OCI-LY7 (cell line): ENCODE data around the gene GAL. TPM values are rescaled to one million over a fixed set of nuclear protein-coding genes. Genes with fewer than 3 reads are reported as not detected.

Experiments
- BruUV-seq: library from RNA; stranded (reverse); fragments of 400-500 nt; replicated peaks from 2 replicates; lab custom pipeline; 2021; lab: Mats Ljungman, UMichigan
- CTCF ChIA-PET: fragments of 300-600 bp; sonication (Branson Sonifier 250); formaldehyde crosslinking; loops from one replicate; lab custom pipeline; 2022; ENCODE audit warnings: antibody characterized with exemption; ENCODE audit not compliant: unreplicated experiment; lab: Charles Lee
- POLR2A ChIA-PET: fragments of 300-600 bp; sonication (Branson Sonifier 250); formaldehyde crosslinking; loops from one replicate; lab custom pipeline; 2022; ENCODE audit warnings: antibody characterized with exemption; lab: Charles Lee
- DNase-seq: peaks from one replicate; pipeline ENCODE4 v3.0.0-alpha.2; 2015; ENCODE audit warnings: low spot score
- H2AFZ ChIP-seq: fragments of 200-600 bp; sonication (generic), shearing (Covaris generic); 2 replicates; pipeline ENCODE4 v1.6.1; 2014; ENCODE audit warnings: mild to moderate bottlenecking, antibody characterized with exemption, low read length, moderate library complexity
- H3K27ac ChIP-seq: fragments of 200-600 bp; sonication (generic); 2 replicates; pipeline ENCODE4 v1.5.1; 2014; ENCODE audit warnings: mixed run types, low read depth, mild to moderate bottlenecking, moderate library complexity, low read length, inconsistent platforms; ENCODE audit not compliant: poor library complexity, severe bottlenecking
- H3K36me3 ChIP-seq: fragments of 200-600 bp; sonication (generic); 2 replicates; pipeline ENCODE4 v1.6.1; 2014; ENCODE audit warnings: mild to moderate bottlenecking, antibody characterized with exemption, low read length, moderate library complexity, mixed read lengths; ENCODE audit not compliant: insufficient read depth
- H3K4me1 ChIP-seq: fragments of 200-600 bp; sonication (generic); 2 replicates; pipeline ENCODE4 v1.5.1; 2014; ENCODE audit warnings: mild to moderate bottlenecking, low read length; ENCODE audit not compliant: insufficient read depth, poor library complexity, severe bottlenecking
- H3K4me2 ChIP-seq: fragments of 200-600 bp; sonication (generic); 2 replicates; pipeline ENCODE4 v1.6.1; 2014; ENCODE audit warnings: mild to moderate bottlenecking, low read length
- H3K4me3 ChIP-seq: fragments of 200-600 bp; sonication (generic); 2 replicates; pipeline ENCODE4 v1.5.1; 2014; ENCODE audit warnings: mild to moderate bottlenecking, low read depth, low read length; ENCODE audit not compliant: poor library complexity, severe bottlenecking
- H3K79me2 ChIP-seq: fragments of 200-600 bp; sonication (generic); 2 replicates; pipeline ENCODE4 v1.6.1; 2016; ENCODE audit warnings: low read depth, mild to moderate bottlenecking, low read length, moderate library complexity, mixed read lengths; ENCODE audit not compliant: insufficient read depth
- H3K9me2 ChIP-seq: fragments of 200-600 bp; sonication (generic); 2 replicates; pipeline ENCODE4 v1.6.1; 2016; ENCODE audit warnings: mild to moderate bottlenecking, low read length, mixed read lengths; ENCODE audit not compliant: insufficient read depth
- H3K9me3 ChIP-seq: fragments of 200-600 bp; sonication (generic); 2 replicates; pipeline ENCODE4 v1.6.1; 2014; ENCODE audit warnings: mild to moderate bottlenecking, mixed run types, low read length, mixed read lengths
- H4K20me1 ChIP-seq: fragments of 200-600 bp; sonication (generic); 2 replicates; pipeline ENCODE4 v1.6.1; 2014; ENCODE audit warnings: mild to moderate bottlenecking, antibody characterized with exemption, low read length, moderate library complexity, mixed read lengths; ENCODE audit not compliant: insufficient read depth
- CTCF ChIP-seq: fragments of 200-600 bp; sonication (generic); conservative IDR thresholded peaks from 2 replicates; pipeline ENCODE4 v1.5.1; 2014; ENCODE audit warnings: mild to moderate bottlenecking, antibody characterized with exemption, low read length, moderate library complexity, mixed read lengths
- EZH2phosphoT487 ChIP-seq: fragments of 200-600 bp; sonication (generic); IDR thresholded peaks from 2 replicates; pipeline ENCODE4 v1.6.1; 2018; ENCODE audit warnings: low read depth, borderline replicate concordance, mild to moderate bottlenecking, mixed run types, antibody characterized with exemption, low read length, moderate library complexity, mixed read lengths
- intact Hi-C: fragments of 100-400 bp; cut with micrococcal nuclease; formaldehyde crosslinking; loops from one replicate; pipeline ENCODE4 v1.10.0; 2022; ENCODE audit not compliant: unreplicated experiment
- total RNA-seq, 2 experiments: library from RNA; depleted of rRNA in 1 of 2; stranded (reverse); fragments of >200 nt in 1 of 2; shearing (Covaris generic) in 1 of 2; gene quantifications; 2 replicates each; pipeline ENCODE4 v1.2.3, GENCODE V29; 2014 to 2022

GAL gene
- total RNA-seq, 2 experiments from 2014 or later, result not detected

- BruUV-seq, result no TSS peak
- Histone ChIP-seq H3K9me2 (no peaks in the 10 kb centered on the region), H3K9me3 (no peaks in the 10 kb centered on the region), H4K20me1 (no peaks in the 10 kb centered on the region), H3K27ac (no peak overlapping the region), H2AFZ (no peak overlapping the region), H3K4me3 (no peak overlapping the region), H3K4me1 (no peaks in the 10 kb centered on the region), H3K36me3 (no peaks in the 10 kb centered on the region), H3K79me2 (no peaks in the 10 kb centered on the region), H3K4me2 (no peak overlapping the region)
- TF ChIP-seq EZH2phosphoT487, result no peak
- TF ChIP-seq CTCF, result no peak
- ChIA-PET CTCF (no interaction called here), POLR2A (no interaction called here)
- no peak for DNase-seq
- intact Hi-C loops, result no loop called here
Measured at GRCh38 chr11:68683536-68684384, 584 bp upstream of the GAL start.

GRCh38 chr11:68685656-68686380, 1.5 kb downstream of the GAL start:
- Histone ChIP-seq H3K9me2 (no peaks in the 10 kb centered on the region), H2AFZ (no peak overlapping the region), H3K4me3 (no peak overlapping the region), H3K36me3 (no peaks in the 10 kb centered on the region), H3K9me3 (no peaks in the 10 kb centered on the region), H3K27ac (no peak overlapping the region), H3K4me1 (no peaks in the 10 kb centered on the region), H4K20me1 (no peaks in the 10 kb centered on the region), H3K4me2 (no peak overlapping the region), H3K79me2 (no peaks in the 10 kb centered on the region)
- CTCF ChIA-PET, result no interaction called here
- POLR2A ChIA-PET, result no interaction called here
- DNase-seq, result no peak
- intact Hi-C loops, result no loop called here
- BruUV-seq, result no TSS peak
- TF ChIP-seq CTCF (no peak), EZH2phosphoT487 (no peak)
